HUES6 (cell line): ENCODE data around the gene FAM3A.

Source experiments
- H3K27ac ChIP-seq: 2 replicates; pipeline ENCODE4 v1.7.0; 2013; ENCODE audit warnings: low read depth, mild to moderate bottlenecking, low read length, inconsistent platforms
- H3K27me3 ChIP-seq: 2 replicates; pipeline ENCODE4 v1.6.1; 2013; ENCODE audit warnings: low read length; ENCODE audit not compliant: control insufficient read depth, insufficient read depth
- H3K36me3 ChIP-seq: 2 replicates; pipeline ENCODE4 v1.6.1; 2013; ENCODE audit warnings: low read length; ENCODE audit not compliant: control insufficient read depth, insufficient read depth
- H3K4me1 ChIP-seq: 2 replicates; pipeline ENCODE4 v1.6.1; 2013; ENCODE audit warnings: low read length; ENCODE audit not compliant: control insufficient read depth, insufficient read depth
- H3K4me3 ChIP-seq: 2 replicates; pipeline ENCODE4 v1.5.1; 2013; ENCODE audit warnings: low read depth, low read length
- H3K9ac ChIP-seq: one replicate; pipeline ENCODE4 v1.6.1; 2013; ENCODE audit warnings: mild to moderate bottlenecking, low read length
- H3K9me3 ChIP-seq: 2 replicates; pipeline ENCODE4 v1.6.1; 2013; ENCODE audit warnings: low read depth, low read length; ENCODE audit not compliant: control insufficient read depth, insufficient read depth

The FAM3A gene

GRCh38 chrX:154513716-154514115 lies 2.3 kb downstream of the FAM3A start:
- H3K27me3 ChIP-seq, result no peaks in the 10 kb centered on the region
- H3K4me1 ChIP-seq, result peaks cover 18% of the 10 kb centered on the region
- H3K4me3 ChIP-seq, result no peak overlapping the region
- no peak overlapping the region for H3K9ac ChIP-seq
- H3K36me3 ChIP-seq, result peaks cover 13% of the 10 kb centered on the region; the same call in 1 of the 2 replicates
- H3K27ac ChIP-seq, result no peak overlapping the region
- peaks cover 10% of the 10 kb centered on the region; the same call in 1 of the 2 replicates for H3K9me3 ChIP-seq

GRCh38 chrX:154512879-154513553 lies 3.0 kb downstream of the FAM3A start:
- Histone ChIP-seq H3K9ac (no peak overlapping the region), H3K36me3 (peaks cover 17% of the 10 kb centered on the region), H3K4me3 (no peak overlapping the region), H3K9me3 (peaks cover 15% of the 10 kb centered on the region; the same call in 1 of the 2 replicates), H3K27ac (no peak overlapping the region), H3K27me3 (no peaks in the 10 kb centered on the region), H3K4me1 (peaks cover 15% of the 10 kb centered on the region)

- Histone ChIP-seq H3K4me1 (peaks cover 4% of the 10 kb centered on the region; the same call in 1 of the 2 replicates), H3K9ac (no peak overlapping the region), H3K9me3 (peaks cover 21% of the 10 kb centered on the region; the same call in 1 of the 2 replicates), H3K27me3 (no peaks in the 10 kb centered on the region), H3K36me3 (peaks cover 25% of the 10 kb centered on the region), H3K27ac (no peak overlapping the region), H3K4me3 (no peak overlapping the region)
These were observed 4.3 kb downstream of the FAM3A start for GRCh38 chrX:154511761-154512160.

- H3K36me3 ChIP-seq, result peaks cover 44% of the 10 kb centered on the region
- H3K27ac ChIP-seq, result no peak overlapping the region
- H3K27me3 ChIP-seq, result no peaks in the 10 kb centered on the region
- H3K4me3 ChIP-seq, result no peak overlapping the region
- H3K9ac ChIP-seq, result no peak overlapping the region
- H3K9me3 ChIP-seq, result peaks cover 30% of the 10 kb centered on the region; the same call in 1 of the 2 replicates
- H3K4me1 ChIP-seq, result no peaks in the 10 kb centered on the region; the same call in 1 of the 2 replicates
These were observed 6.6 kb downstream of the FAM3A start for GRCh38 chrX:154509455-154509854.

- no peaks in the 10 kb centered on the region; the same call in 1 of the 2 replicates for H3K4me1 ChIP-seq
- H3K27ac ChIP-seq, result no peak overlapping the region
- H3K9ac ChIP-seq, result no peak overlapping the region
- peaks cover 44% of the 10 kb centered on the region for H3K36me3 ChIP-seq
- no peak overlapping the region; the same call in 1 of the 2 replicates for H3K4me3 ChIP-seq
- no peaks in the 10 kb centered on the region for H3K27me3 ChIP-seq
- peaks cover 26% of the 10 kb centered on the region; the same call in 1 of the 2 replicates for H3K9me3 ChIP-seq
These were observed 7.7 kb downstream of the FAM3A start for GRCh38 chrX:154508384-154508745.

- Histone ChIP-seq H3K4me3 (no peak overlapping the region), H3K27me3 (no peaks in the 10 kb centered on the region), H3K9ac (no peak overlapping the region), H3K27ac (no peak overlapping the region), H3K9me3 (peaks cover 28% of the 10 kb centered on the region; the same call in 1 of the 2 replicates), H3K4me1 (no peaks in the 10 kb centered on the region; the same call in 1 of the 2 replicates), H3K36me3 (peaks cover 44% of the 10 kb centered on the region)
These were observed 8.2 kb downstream of the FAM3A start for GRCh38 chrX:154507673-154508383.

GRCh38 chrX:154506483-154507332 lies 9.3 kb downstream of the FAM3A start:
- no peaks in the 10 kb centered on the region; the same call in 1 of the 2 replicates for H3K4me1 ChIP-seq
- peaks cover 32% of the 10 kb centered on the region; the same call in 1 of the 2 replicates for H3K9me3 ChIP-seq
- H3K27ac ChIP-seq, result no peak overlapping the region
- no peak overlapping the region for H3K4me3 ChIP-seq
- H3K36me3 ChIP-seq, result peaks cover 44% of the 10 kb centered on the region
- no peak overlapping the region for H3K9ac ChIP-seq
- no peaks in the 10 kb centered on the region for H3K27me3 ChIP-seq

- Histone ChIP-seq H3K27me3 (no peaks in the 10 kb centered on the region), H3K27ac (no peak overlapping the region), H3K4me1 (no peaks in the 10 kb centered on the region; the same call in 1 of the 2 replicates), H3K9ac (no peak overlapping the region), H3K9me3 (peaks cover 33% of the 10 kb centered on the region; the same call in 1 of the 2 replicates), H3K4me3 (no peak overlapping the region), H3K36me3 (peaks cover 44% of the 10 kb centered on the region)
These were observed 10.3 kb downstream of the FAM3A start for GRCh38 chrX:154505734-154506133.

GRCh38 chrX:154502989-154503388 lies 13.0 kb downstream of the FAM3A start:
- H3K27ac ChIP-seq, result no peak overlapping the region
- H3K27me3 ChIP-seq, result no peaks in the 10 kb centered on the region
- H3K4me1 ChIP-seq, result no peaks in the 10 kb centered on the region; the same call in 1 of the 2 replicates
- H3K9me3 ChIP-seq, result peaks cover 24% of the 10 kb centered on the region; the same call in 1 of the 2 replicates
- H3K9ac ChIP-seq, result no peak overlapping the region
- no peak overlapping the region for H3K4me3 ChIP-seq
- peaks cover 27% of the 10 kb centered on the region for H3K36me3 ChIP-seq

- H3K9me3 ChIP-seq, result peaks cover 22% of the 10 kb centered on the region; the same call in 1 of the 2 replicates
- no peak overlapping the region for H3K4me3 ChIP-seq
- no peaks in the 10 kb centered on the region; the same call in 1 of the 2 replicates for H3K4me1 ChIP-seq
- peaks cover 22% of the 10 kb centered on the region for H3K36me3 ChIP-seq
- no peaks in the 10 kb centered on the region for H3K27me3 ChIP-seq
- no peak overlapping the region for H3K27ac ChIP-seq
- no peak overlapping the region for H3K9ac ChIP-seq
These were observed 13.9 kb downstream of the FAM3A start for GRCh38 chrX:154502098-154502497.
